ENCODE measurements around the gene SLC22A3.
"Not testable (repeated sequence)": the region's sequence is repeated elsewhere in the genome, so short reads cannot be mapped to it uniquely, and the experiment has no call there.

SLC22A3 gene

DNA sequence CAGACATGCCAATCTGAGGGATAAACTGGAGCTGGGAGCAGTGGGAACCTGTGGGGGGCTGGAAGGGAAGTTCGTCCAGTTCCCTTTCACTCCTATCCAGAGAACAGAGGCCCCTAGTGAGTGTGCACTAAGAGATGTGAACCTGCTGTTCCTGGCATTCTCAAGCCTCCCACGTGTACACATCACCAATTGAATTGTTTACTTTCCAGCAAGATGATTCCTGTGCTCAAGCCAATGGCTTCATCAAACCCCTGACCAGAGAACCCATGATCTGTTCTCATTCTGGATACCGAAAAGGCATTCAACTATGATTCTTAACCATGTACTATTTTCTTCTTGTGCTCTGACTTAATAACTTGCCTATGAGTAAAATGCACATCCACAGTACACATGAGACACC, 10.2 kb upstream of the SLC22A3 start:
- DNase-seq: no peak

DNA sequence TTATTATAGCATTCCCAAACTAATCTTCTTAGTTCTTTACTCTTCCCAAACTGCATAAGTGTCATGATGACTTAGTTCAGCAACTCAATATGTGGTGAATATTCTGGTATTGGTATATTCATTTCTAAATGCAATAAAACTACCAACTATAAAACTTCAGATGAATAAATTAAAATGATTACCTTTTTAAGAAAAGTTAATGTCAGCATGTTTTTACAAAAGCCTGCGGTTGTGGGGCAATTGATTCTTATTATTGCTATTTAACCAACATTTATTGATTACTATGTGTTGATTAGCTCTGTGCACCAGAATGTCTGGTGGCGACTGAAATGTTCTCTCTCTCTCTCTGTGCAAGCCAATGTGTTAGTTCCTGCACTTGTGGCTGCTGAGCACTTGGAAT, 5.0 kb upstream of the SLC22A3 start:
- DNase-seq: no peak

DNA sequence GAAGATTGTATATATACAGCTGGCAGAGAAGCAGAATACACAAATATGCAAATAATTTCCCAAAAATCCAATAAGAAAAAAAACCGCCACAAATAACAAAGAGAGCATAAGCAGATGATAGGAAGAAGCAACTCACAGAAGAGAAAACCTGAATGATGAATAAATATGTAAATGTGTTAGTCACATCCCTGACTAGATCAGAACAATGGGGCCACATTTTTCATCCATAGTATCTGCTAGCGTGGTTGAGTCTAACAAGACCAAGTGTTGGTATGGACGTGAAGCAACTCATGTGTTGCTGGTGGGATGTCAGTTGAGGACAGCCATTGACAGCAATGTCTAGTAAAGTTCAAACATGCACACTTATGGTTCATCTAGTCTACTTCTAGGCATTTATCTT, 3.9 kb upstream of the SLC22A3 start:
- no peak for DNase-seq

DNA sequence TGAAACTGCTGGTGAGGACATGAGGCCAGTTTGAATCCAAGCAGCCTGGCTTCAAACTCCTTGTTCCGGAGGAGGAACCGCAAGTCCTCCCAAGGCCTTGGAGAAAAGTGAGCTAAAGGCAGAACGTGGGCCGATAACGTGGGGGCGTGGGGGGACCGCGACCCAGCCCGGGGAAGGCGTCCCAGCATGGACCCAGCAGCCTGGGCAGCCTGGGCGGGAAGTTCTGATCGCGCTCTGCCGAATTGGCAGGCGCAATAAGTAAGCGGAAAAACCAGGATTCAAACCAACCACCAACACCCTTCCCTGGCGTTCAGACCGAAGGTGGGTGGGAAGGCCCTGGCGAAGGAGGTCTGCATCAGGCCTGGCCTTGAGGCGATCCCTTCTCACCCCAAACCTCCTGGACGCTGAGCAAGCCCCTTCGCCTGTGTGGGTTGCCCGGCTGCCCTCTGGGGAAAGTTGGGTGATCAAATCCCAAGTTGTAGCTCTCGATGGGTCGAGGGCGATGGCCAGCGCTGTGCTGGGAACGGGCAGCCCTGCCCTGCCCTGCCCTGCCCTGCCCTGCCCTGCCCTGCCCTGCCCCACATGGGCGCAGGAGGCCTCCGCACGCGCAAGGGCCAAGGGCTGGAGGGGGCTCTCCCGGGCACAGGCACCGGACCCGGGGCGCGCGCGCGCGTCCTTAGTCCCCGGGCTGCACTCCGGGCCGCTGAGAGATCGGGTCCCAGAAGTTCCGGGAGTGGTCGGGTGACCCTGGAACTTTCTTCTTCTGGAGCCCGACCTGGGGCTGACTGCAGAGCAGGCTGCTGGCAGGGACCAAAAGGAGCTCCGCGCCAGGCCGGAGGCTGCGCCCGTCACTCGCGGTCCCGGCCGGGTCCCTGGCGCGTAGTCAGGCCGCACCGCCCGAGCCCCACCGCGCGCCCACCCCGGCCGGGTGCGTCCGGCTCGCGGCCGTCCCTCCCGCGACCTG, 637 bp upstream of the SLC22A3 start:
- no peak for DNase-seq

DNA sequence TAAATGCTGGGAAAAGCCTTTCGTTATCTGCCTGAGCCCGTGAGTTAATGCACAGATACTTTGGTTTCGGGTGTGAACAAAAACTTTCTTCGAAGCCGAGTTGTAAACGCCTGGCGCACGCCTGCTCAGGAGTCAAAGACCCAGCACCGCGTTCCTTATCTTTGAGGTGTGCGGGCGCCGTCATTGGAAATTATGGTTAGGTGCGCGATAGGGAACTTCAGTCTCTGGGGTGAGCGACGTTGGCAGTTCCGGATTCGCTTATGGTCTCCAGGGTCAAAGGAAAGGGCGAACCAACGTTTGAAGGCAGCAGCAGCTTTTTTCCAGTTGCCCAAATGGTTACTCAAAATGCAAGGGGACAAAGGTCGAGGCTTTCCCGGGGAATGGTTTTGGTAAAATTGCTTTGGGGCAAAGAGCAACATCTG, 853 bp downstream of the SLC22A3 start:
- no peak for DNase-seq

DNA sequence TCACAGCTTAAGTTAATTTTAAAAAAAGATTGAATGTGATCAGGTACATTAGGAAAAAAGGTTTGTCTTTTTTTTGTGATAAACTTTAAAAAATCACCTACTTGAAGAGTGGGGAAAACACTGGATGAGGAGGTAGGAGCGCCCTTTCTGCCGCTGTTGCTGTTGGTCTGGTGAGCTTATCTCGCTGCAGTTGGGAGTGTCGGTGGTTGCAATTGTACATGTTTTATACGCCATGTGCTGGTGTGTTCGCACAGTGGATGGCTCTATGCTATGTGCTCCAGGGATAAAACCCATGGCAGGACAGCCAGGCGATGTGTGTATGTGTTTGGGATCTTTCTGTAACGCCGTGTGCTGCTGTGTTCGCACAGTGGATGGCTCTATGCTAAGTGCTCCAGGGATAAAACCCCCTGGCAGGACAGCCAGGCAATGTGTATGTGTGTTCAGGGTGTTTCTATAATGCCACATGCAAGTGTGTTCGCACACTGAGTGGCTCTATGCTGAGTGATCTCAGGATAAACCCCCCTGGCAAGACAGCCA, 1.7 kb downstream of the SLC22A3 start:
- no peak for DNase-seq

DNA sequence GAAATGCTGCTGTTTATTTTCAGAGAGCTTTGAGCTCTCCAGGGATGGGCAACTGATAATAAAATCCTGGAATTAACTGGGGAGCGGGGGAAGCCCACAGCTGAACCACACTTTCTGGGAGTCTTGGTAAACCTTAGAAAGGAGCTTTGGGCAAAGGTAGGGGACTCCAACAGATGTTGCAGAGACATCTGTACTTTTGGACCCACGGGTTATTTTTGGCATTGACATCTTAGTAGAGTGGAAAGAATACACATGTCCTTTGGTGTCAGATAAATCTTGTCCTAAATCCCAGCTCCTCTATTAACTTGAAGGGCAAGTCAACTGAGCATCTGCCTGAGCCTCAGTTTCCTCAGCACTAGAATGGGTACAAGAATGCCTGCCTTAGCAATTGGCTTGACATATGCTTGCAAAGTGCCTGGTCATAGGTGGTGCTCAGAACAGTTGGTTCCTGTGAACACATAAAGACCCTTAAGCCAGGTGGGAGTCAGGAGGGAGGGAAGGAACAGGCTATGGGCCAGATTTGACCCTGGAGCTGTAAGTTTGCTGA, 5.8 kb downstream of the SLC22A3 start:
- DNase-seq: no peak

DNA sequence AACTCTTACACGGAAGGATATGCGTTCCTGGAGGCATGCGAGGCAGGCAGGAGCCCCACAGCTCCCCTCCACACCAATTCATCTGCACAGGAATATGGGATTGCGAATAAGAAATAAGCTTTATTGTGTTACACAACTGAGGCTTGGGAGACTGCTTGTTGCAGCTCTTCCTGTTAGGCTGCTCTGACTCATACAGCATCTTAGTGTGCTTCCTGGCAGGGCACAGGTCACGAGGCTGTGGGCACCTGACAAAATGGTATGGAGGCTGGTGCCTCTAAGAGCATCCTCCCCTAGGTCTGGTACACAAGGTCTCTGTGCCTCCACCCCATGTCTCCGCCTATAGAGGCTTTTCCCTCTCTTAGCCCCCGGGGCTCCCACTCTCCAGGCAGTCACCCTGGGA, 6.8 kb downstream of the SLC22A3 start:
- no peak for DNase-seq

DNA sequence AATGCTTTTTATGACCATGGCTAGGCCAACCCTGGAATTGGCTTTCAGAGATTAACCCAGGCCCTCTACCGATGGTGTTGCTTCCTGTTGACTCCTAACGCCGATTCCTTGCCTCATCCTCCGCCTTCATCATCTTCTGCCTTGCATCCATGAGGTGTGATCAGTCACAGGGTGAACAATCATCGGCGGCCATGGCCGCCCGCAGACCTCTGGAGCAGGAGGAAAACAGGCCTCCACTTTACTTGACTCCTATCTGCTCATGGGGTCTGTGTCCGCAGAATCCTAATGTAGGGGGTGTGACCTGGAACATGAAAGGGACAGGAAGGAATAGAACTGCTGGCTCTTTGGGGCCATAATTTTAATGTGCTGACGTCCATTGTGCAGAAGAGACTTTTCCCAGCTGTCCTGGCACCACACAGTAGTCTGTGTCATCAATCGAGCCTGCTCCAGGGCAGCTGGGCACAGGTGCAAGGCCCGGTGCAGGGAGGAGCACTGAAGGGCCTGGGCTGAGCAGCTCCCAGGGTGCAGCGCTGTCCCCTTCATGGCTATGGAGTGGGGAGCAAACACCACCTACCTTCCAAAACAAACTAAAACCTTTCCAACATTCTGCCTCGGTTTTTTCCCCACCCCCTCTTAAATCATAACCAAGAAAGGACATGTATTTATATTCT, 8.0 kb downstream of the SLC22A3 start:
- DNase-seq: no peak

DNA sequence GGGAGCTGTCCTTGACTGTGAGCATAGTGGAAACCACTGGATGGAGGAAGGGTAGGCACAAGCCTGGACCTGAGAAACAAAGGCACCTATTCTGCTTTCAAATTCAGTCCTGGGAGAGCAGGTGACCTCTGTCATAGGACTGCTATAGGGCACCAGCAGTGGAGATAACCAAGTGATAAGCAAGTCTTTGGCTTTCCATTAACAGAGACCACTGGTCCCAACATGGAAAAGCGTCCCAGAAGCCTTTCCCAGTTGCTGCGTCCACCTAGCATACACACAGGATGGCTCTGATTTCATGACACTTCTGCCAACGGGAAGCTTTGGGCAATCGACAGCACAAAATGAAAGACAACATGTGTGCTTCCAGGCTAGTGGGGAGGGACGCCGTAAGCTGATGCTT, 8.9 kb downstream of the SLC22A3 start:
- no peak for DNase-seq

DNA sequence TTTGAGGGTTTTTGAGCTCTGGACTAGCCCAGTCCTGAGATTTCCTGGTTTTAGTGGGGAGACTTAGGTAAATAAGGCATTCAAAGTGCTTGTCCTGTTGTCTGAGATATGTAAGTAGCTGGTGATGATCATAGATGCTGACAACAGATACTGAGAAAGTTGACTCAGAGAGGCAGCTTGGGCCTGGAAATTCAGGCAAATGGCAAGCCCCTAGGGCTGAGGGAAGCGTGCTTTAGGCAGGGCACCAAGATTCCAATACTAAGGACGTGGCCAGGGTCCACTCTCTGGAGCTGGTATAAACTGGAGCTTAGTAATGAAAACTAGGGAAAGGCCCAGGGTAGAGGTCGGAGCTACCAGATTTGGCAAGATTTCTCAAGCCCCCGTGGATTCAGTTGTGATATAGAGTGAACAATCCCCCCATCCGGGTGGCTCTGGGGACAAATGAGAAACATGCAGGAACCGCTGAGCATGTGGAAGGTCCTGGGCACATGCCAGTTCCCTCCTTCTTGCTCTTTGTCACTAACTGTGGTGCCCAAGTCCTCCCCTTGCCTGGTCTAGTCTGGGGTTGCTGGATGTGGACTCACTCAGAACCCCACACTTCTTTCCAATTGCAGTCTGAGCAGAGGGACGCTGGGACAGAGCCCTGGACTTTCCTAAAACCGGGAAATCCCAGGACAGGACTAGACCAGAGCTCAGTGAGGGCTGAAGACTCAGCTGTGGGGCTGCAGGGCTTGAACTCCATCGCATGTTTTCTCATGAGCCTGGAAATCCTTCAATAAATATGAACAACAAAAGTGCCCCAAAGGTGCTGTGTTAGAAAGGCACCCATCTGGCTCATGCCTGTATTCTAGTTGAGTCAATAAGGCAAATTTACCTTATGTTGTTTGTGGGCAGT, 10.3 kb downstream of the SLC22A3 start:
- no peak for DNase-seq

DNA sequence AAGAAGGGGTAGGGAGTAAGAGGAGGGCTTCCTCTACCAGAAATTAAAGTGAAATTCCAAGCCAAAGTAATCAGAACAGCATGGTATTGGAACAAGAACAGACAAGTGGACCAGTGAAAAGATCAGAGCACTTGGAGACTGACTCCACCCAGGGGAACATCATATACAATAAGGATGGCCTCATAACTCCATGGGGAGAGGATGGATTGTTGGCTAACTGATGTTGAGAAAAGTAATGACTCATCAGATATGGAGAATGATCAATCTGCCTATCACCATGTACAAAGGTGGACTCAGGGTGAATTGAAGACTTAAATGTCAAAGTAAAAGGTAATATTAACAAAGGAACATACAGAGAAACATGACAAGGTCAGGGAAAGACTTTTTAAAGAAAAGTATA, 12.8 kb downstream of the SLC22A3 start:
- DNase-seq: no peak

DNA sequence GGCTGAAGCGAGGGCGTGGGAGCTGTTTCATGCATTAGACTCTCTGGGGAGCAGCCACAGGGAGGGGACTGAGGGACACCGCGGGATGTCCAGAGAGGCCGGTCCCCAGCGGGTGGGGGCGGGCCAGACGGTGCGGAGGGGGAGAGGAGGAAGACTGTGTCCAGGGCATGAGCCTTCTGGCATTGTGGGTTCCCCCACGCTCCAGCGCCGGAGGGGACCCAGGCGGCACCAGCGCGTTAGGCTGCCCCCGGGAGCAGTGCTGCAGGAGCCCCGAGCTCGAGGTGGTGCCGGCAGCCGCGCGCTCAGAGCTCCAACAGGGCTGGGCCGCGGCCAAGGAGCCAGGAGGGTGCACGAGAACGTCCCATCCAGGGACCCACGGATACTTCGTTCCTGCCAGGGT, 14.4 kb downstream of the SLC22A3 start:
- DNase-seq: no peak

DNA sequence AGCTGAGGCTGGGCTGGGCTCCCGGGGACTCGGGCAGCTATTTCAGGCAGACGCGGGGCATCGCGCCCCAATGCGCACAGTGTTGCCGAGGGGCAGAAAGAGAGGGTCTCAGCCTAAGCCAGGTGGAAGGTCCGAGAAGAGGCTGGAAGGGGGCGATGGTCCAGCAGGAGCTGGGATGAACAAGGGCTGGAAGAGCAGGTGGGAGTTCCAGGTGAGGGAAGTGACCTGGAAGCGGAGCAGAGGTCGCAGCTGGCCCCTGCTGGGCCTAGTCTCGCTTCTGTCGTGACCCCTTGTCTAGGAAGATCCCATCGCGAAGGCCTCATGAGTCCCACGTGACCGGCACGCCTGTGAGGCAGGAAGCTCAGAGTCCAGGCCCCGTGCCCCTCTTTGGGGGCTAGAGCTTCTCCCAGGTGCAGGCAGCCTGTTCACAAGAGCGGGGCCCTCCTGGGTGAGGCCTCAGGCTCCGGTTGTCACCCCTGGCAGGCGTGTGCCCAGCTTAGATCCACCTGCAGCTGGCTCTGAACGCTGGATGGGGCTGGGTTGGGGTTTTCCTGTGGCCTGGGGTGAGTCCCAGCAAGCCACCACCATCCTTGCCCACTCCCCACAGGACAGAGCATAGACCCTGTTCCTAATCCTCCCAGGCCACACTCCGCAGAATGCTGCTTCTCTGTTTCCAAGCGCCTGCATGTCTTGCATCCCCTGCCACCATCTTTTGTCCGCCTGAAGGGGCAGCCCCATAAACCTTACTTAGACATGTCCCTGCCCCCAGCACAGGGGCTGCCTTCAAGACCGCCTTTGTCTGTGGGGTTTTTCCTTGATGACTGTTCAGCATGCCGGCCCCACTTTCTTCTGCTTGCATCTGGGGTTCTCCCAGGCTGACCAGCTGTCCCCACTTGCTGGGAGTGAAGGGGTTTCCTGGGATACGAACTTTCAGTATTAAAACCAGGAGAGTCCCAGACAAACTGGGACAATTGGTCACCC, 15.1 kb downstream of the SLC22A3 start:
- DNase-seq: no peak

DNA sequence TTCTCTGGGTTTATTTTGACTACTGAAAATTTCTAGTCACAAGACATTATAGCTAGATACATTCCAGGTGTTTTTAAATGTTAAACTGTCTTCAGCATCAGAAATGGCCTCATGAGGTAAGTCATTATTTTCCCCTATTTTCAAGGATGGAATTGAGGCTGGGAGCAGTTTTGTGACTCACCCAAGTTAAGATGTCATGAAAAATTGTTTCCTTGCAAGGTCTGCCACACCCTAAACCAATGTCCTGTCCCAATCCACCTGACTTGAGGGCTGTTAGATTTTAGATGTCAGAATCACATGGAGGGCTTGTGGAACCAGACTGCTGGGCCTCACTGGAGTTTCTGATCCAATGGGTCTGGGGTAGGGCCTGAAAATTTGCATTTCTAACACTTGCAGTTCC, 16.9 kb downstream of the SLC22A3 start:
- no peak for DNase-seq

DNA sequence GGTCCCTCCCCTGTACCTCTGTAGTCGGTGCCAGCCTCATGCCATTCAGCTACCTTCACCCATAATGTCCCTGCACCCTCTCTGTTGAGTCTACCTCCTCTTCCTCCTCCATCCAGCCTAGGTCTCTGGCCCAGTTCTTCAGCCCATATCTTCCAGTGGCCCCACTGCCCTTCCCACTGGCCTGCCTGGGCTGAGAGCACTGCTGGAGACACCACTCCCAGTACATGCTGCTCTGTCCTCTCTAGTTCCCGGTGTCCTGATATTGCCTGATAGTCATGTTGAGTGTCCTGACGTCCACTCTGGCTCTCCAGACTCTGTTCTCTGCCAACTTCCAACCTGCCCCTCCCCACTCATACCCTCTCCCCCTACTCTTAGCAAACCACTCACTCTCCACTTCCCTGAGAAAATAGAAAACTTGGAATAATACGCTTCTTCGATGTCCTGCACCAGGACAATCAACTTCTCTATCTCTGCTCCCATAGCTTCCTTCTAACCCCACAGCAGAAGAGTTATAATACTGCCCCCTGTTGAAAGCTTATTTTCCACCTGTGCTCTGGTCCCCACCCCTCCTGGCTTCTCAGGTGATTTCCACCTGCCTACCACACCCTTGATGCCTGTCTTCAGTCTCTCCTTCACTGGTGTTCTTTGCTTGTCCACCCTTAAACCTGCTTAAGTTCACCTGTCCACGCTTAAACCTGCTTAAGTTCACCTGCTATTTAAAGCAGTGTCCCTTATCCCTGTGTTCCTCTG, 19.8 kb downstream of the SLC22A3 start:
- no peak for DNase-seq

DNA sequence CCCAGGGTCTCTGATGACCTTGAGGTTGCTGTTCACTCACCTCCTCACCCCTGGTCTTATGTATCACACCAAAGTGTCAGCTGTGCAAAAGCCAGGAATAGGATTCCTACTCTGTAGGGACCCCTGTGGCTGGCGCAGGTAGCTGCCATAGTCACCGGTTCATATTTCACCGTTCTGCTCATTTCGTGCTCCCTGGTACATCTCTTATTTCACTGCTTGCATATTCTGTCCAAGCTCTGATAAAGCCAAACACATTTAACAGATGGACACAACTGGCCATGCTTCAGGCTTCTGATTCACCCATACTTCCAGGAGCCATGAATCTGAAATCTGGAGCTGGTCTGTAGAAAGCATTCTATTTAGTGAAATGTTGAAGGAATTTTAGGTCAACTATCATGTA, 20.5 kb downstream of the SLC22A3 start:
- no peak for DNase-seq

DNA sequence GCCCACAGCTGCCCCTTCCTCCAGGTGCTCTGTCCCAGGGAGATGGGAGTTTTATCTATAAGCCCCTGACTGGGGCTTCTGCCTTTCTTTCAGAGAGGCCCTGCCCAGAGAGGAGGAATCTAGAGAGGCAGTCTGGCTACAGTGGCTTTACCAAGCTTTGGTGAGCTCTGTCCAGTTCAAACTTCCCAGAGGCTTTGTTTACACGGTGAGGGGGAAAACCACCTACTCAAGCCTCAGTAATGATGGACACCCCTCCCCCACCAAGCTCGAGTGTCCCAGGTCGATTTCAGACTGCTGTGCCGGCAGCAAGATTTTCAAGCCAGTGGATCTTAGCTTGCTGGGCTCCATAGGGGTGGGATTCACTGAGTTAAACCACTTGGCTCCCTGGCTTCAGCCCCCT, 25.4 kb downstream of the SLC22A3 start:
- not testable (repeated sequence) for DNase-seq

DNA sequence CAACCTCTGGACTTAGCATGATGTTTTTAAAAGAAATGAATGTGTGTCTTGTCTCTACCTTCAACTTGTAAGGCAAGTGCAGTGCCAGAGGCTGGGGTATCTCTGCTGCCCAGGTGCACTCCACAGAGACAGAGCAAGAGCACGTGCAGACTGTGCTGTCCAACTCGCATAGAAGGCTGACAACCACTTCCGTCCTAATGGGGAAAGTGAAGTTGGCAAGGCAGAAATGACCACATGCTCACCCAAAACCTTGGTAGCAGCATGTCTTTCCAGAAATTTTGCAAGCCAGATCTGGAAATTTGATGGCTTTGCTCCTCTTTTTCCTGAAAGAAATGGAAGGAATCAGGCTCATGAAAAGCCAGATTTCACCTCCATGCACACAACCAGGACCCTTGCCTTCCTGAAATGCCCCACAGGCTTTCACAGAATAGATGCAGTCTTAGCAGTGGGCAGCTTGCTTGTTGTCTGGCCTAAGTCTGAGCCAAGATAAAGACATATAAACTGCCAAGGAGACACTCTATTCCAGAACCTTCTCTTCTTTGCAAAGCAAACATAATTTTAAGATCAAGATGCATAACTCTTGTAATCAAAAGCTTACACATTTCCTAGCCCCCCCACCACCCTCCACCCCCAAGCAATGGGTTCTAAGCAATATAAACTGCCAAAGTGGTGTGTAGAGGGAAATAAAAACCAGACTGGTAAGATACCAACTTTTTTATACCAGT, 26.8 kb downstream of the SLC22A3 start:
- DNase-seq: no peak

DNA sequence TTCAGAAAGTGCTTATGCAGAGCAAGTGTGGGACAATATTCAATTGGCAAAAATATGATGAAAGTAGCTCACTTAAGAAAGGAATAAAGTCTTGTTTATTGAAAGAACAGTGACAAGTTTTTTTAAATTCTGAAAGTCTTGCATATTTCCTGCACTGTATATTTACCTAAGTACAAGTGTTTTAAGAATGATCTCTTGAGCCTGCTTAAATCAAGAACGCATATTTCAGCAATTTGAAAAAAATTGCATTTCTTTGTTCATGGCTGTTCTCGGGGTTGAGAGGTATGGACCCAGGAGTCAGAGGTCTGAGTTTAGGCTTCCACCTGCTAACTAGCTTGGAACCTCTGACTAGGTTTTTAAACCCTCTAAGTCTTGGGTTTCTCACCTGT, 27.4 kb downstream of the SLC22A3 start:
- no peak for DNase-seq

Measured in CD4-positive, alpha-beta T cell treated with Interferon alpha-2 for 1 hour (primary cell).